SU-DHL-6 (cell line): ENCODE measurements around the gene NMT2.

ENCODE experiments used
- CTCF ChIP-seq: fragments of 200-600 bp; sonication (generic); IDR thresholded peaks from one replicate; pipeline ENCODE4 v1.5.1; 2017; ENCODE audit warnings: antibody characterized with exemption, mild to moderate bottlenecking, low read length, moderate library complexity; ENCODE audit not compliant: insufficient read depth, poor library complexity, severe bottlenecking
- EZH2phosphoT487 ChIP-seq: fragments of 200-600 bp; sonication (generic), shearing (Covaris generic); conservative IDR thresholded peaks from 2 replicates; pipeline ENCODE4 v1.6.1; 2018; ENCODE audit warnings: mild to moderate bottlenecking, antibody characterized with exemption, low read length, moderate library complexity, mixed read lengths

- TF ChIP-seq CTCF (no peak), EZH2phosphoT487 (no peak)
Measured at GRCh38 chr10:15137036-15137359, 31.5 kb downstream of the NMT2 start.
